NCI-H2107 (cell line): Measurements from ENCODE around the gene SLC24A3.

ENCODE experiments used
- DNase-seq: peaks from one replicate; lab custom pipeline; 2025; lab: John Stamatoyannopoulos, UW

The SLC24A3 gene

GRCh38 chr20:19212469-19212815 is at the start of gene SLC24A3:
Gene SLC24A3 (plus strand): TSS chr20:19212642.
- no peak for DNase-seq

GRCh38 chr20:19170148-19170547 is 42.3 kb upstream of the SLC24A3 start:
- no peak for DNase-seq

DNA sequence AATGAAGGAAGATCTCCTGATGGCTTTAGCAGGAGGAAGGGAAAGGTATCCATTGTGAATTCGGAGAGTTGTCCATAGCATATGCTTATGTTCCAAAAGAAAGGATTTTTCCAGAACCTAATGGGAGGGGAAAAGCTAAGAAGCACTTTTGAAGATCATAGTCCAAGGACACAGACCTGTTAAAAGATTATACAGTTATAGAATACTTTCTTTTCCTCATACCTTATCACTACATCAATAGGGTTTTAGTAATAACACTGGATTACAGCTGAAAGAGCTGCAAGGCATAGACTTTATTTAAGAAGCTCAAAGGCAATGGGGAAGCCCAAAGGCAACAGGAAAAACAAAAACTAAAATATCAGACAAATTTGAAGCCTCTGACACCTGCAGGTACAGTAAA is 39.8 kb upstream of the SLC24A3 start:
- no peak for DNase-seq

DNA sequence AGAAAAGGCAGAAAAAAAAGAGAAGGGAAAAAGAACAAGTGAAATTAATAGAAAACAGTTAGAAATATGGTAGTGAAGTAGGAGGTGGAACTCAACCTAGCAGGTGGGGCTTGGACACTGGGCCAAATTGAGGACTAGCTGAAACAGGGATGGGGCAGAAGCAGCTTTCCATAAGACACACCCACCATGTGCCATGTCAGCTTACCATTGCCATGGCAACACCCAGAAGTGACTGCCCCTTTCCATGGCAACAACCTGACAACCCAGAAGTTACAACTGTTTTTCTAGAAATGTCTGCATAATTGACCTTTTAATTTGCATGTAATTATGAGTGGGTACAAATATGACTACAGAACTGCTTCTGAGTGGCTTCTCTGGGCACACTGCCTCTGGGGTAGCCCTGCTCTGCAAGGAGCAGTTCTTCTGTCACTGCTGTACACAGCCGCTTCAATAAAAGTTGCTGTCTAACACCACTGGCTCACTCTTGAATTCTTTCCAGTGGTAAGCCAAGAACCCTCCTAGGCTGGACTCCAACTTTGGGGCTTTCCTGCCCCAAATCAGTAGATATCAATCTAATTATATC is 35.9 kb upstream of the SLC24A3 start:
- no peak for DNase-seq

DNA sequence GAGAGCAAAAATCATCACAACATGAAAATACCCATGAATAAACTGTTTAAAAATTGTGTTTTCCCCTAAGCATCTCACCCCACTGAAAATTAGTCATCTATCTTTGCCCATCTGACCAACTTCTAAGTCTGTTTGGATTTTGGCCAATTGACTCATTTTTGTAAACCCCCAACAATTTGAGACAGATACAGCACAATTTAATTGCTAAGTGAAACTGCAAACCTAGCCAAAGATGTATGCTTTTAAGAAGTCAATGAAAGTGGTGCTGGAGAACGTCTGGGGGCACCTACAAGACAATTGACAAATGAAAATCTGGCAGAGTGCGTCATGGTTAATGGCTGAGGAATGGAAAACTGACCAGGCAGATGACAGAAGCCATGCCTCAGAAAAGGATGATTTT is 30.9 kb upstream of the SLC24A3 start:
- DNase-seq = no peak

DNA sequence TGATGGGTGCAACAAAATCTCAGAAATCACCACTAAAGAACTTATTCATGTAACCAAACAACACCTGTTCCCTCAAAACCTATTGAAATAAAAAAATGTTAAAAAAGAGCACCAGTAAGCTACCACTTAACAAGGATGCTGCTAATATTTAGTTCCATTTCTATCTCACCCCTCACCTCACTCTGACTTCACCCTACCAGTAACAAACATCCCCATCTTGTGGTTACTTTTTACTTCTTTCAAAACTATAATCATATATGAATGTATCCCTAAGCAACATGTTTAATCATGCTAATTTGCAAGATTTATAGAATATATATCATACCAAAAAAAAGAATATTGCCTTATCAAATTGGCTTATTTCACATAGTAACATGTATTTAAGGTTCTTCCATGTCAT is 27.4 kb upstream of the SLC24A3 start:
- DNase-seq = no peak

DNA sequence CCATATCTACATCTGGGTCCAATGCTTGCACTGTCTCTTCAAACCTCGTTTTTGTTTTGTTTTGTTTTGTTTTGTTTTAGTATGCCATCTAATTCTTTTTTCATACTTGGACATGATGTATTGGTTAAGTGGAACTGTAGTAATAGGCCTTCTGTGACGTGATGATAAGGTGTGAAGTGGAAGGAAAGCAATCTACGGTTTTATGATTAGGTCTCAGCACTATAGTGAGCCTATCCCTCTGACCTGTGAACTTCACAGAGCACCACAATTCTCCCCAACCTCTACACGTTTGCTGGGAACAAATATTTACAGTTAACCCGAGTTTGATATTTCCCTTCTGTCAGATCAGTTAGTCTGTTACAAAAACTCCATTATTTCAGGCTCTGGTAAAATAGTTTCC is 19.1 kb upstream of the SLC24A3 start:
- no peak for DNase-seq

GRCh38 chr20:19205981-19206396 is 6.5 kb upstream of the SLC24A3 start:
- DNase-seq = no peak

- no peak for DNase-seq
These were observed 4.9 kb upstream of the SLC24A3 start for GRCh38 chr20:19207541-19207940.

DNA sequence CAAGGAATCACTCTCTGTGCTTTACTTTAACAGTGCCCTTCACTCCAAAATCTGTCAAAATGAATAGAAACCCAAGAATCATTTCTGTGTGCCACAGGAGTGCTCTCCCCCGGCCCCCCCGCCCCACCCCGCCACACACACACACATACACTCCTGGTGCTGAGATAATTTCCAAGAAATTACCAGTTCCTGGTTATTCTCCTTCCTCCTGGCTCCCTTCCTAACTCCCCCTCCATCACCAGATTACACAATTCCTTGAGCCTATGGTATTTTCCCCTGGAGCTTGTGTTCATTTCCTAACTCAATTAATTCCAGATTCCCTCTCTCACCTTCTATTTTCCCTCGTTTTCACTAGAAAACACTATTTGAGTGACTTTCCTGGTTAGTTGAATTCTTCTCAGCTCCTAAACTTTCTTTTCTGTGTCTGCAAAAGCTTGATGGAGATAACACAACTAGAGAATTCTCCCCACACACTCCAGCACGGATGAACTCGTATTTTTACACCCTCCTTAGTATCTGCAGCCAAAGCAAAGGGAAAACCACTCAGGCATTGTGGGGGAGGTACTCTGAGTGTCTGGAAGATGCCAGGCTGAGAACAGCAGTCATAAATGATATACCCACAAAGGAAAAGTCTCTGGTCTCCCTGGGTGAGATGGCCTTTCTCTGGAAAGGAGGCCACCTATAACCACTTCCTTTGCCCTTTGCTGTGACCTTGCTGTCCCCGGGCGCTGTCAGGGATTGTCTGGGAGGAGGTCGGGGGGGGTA is 1.9 kb upstream of the SLC24A3 start:
- DNase-seq = no peak

GRCh38 chr20:19211252-19211651 is 1.2 kb upstream of the SLC24A3 start:
- DNase-seq = no peak

- DNase-seq = no peak
These were observed 577 bp upstream of the SLC24A3 start for GRCh38 chr20:19211661-19212468.

DNA sequence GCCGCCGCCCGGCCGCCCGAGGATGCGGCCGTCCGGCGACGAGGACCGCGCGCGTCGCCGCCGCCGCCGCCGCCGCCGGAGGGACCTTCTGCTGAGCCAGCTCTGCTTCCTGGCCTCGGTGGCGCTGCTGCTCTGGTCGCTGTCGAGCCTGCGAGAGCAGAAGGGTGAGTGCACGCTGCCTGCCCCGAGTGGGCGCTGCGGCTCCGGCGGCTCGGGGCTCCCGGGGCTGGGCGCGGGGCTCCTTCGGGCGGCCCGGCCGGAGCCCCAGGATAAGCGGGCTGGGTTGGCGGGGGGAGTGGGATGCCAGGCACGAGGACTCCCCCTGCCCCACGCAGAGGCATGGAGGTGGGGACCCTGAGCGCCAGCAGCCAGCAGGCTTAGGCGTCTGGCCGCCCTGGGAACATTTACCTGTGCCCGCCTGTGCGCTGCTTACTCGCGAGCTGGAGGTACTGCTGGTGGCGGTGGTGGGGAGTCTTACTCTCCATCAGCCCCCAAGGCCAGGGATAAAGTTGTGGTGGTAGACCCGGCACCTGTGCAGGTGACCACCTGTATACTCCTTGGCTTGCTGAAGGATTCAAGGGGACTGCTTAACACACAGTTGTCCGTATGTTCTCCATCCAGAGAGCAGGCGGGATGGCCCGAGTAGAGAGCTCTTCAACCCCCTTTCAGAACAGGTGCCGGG is 520 bp downstream of the SLC24A3 start:
- DNase-seq = no peak

- DNase-seq = no peak
These were observed 1.6 kb downstream of the SLC24A3 start for GRCh38 chr20:19213946-19214490.

- DNase-seq = no peak
These were observed 6.0 kb downstream of the SLC24A3 start for GRCh38 chr20:19218411-19218810.

DNA sequence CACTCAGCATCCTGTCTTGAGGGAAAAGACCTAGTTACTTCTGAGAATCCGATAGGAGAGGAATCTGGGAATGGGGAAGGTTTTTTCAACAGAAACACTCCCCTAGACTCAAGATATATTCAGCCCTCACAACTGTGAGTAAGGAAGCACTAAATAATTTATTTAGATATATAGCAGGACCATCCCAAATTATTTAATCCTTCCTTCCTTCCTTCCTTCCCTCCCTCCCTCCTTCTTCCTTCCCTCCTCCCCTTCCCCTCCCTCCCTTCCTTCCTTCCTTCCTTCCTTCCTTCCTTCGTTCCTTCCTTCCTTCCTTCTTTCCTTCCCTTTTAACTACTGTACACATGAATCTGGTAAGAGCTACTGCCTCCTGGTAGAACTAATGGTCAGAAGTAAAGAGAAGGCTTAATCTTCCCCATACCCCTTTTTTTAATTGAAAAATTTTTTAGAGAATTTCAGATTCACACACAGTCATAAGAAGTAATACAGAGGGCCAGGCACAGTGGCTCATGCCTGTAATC is 10.1 kb downstream of the SLC24A3 start:
- no peak for DNase-seq

- no peak for DNase-seq
These were observed 11.2 kb downstream of the SLC24A3 start for GRCh38 chr20:19223640-19224039.

DNA sequence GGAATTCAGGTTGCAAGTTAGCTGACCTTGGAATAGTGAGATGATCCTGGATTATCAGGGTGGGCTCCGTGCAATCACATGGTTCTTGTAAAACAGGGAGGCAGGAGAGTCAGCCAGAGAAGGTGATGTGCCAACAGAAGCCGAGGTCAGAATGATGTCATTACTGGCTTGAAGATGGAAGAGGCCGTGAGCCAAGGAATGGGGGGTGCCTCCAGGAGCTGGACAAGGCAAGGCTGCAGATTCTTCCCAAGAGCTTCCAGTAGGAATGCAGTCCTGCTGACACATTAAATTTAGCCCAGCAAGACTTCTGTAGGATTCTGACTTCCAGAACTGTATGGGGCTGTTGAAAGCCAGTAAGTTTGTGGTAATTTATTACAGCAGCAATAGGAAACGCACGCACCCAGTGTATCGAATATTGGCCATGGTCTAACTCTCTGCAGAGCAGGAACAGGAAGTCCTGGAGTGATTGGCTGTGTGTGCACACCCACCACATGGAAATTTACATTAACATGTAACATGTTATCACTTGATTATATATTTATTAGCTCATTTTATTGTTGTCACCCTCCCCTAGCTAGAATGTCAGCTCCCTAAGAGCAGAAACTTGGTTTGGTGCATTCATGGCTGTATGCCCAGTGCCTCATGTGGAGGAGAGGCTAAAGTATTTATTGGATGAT is 19.1 kb downstream of the SLC24A3 start:
- no peak for DNase-seq

DNA sequence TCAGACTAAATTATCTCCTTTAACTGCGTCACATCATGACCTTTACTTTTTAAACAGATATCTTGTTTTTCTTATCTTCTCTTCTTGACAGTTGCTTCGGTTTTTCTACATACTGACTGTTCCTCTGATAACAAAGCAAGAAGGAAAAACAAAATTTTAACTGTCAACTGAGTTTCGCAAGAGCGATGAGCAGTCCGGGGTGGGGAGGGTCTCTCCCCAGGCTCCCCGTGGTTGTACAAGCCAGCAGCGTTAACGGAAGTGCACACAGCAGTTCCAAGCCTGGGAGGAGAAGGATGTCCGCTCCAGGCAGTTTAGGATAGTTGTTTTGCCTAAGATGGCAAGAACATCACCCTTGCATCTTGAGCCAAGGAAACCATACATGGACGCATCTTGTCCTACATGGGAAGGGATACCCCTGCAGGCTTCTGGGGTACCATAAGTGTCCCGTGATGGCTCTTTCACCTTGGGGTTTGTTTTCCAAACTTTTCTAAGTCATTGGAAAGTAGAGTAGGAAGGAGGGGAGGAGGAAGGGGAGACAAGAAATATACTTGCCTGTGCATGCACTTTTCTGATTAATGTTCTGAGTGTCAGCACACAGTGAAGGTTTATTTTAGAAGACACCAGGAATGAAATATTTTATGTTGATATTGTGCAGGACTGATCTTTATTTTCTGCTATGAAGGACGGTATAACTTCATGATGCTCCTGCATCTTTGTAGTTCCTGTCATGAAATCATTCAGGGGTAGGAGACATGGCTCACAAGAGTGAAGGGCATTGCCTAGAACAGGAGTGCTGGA is 20.8 kb downstream of the SLC24A3 start:
- no peak for DNase-seq

DNA sequence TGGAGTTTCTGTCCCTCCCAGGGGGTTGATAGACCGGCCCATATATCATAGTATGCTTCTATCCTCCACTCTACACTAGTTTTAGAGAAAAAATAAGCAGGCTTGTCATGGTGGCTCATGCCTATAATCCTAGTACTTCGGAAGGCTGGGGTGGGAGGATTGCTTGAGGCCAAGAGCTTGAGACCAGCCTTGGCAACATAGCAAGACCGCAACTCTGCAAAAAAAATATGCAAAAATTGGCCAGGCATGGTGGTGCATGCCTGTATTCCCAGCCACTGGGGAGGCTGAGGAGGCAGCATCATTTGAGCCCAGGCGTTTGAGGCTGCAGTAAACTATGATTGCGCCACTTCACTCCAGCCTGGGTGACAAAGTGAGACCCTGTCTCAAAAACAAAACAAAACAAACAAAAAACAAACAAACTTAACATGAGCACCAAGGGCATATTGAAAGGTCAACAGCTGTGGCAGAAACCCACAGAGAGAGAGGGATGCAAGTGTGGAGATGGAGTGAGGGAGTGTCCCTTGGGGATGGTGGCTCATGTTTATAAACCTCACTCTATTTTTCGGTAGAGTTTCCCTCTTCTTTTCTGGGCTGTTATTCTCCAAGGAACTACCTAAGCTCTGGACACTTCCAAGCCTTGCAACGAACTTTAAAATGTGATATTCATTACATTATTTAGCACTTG is 24.1 kb downstream of the SLC24A3 start:
- DNase-seq = no peak
